ENCODE data around the gene YTHDF1.

Gene YTHDF1

GRCh38 chr20:63216041-63216848 is at the start of gene YTHDF1:
TSS of gene YTHDF1 (minus strand) at chr20:63216131. CDS start at chr20:63215892, 239 bp downstream.
- in situ Hi-C loops (cut with HindIII; ENCODE audit: low pct_unique_long_range_greater_than_20kb, low sequenced_read_pairs) = no loop called here
- TF ChIP-seq JUND (IDR thresholded peaks at IDR 0.05; ENCODE audit: low read depth) = no peak
- DNase-seq (ENCODE audit: low read depth in 1 of 2, low spot score in 1 of 2) = peak; percentile 98

- TF ChIP-seq JUND (IDR thresholded peaks at IDR 0.05; ENCODE audit: low read depth) = no peak
- in situ Hi-C loops (cut with HindIII; ENCODE audit: low pct_unique_long_range_greater_than_20kb, low sequenced_read_pairs) = no loop called here
- no peak for DNase-seq (ENCODE audit: low read depth in 1 of 2, low spot score in 1 of 2)
Observed at GRCh38 chr20:63264519-63264918, 48.6 kb upstream of the YTHDF1 start.

DNA sequence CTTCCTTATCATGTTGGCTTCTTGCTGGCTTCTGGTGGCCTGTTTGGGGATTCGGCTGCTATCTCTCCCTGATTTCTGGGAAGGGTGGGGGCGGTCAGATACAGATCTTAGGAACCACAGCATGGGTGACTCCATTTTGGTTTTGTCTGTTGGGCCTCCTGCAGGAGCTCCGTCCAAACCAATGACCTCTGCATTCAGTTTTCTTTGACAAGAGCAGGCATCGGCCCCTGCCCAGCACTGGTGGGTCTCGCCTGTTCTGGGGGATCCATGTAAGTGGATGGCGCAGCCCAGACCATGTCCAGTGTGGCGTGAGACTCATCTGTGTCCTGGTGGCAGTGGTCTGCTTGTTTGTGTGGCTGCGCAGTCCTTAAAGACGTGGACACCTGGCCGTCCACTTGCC is 48.1 kb upstream of the YTHDF1 start:
- in situ Hi-C loops (cut with HindIII; ENCODE audit: low pct_unique_long_range_greater_than_20kb, low sequenced_read_pairs) = no loop called here
- no peak for TF ChIP-seq JUND (IDR thresholded peaks at IDR 0.05; ENCODE audit: low read depth)
- no peak for DNase-seq (ENCODE audit: low read depth in 1 of 2, low spot score in 1 of 2)

GRCh38 chr20:63262836-63263235 is 46.9 kb upstream of the YTHDF1 start:
- in situ Hi-C loops (cut with HindIII; ENCODE audit: low pct_unique_long_range_greater_than_20kb, low sequenced_read_pairs) = no loop called here
- no peak for TF ChIP-seq JUND (IDR thresholded peaks at IDR 0.05; ENCODE audit: low read depth)
- no peak for DNase-seq (ENCODE audit: low read depth in 1 of 2, low spot score in 1 of 2)

- no peak for TF ChIP-seq JUND (IDR thresholded peaks at IDR 0.05; ENCODE audit: low read depth)
- in situ Hi-C loops (cut with HindIII; ENCODE audit: low pct_unique_long_range_greater_than_20kb, low sequenced_read_pairs) = no loop called here
- no peak for DNase-seq (ENCODE audit: low read depth in 1 of 2, low spot score in 1 of 2)
Observed at GRCh38 chr20:63261795-63262528, 46.0 kb upstream of the YTHDF1 start.

DNA sequence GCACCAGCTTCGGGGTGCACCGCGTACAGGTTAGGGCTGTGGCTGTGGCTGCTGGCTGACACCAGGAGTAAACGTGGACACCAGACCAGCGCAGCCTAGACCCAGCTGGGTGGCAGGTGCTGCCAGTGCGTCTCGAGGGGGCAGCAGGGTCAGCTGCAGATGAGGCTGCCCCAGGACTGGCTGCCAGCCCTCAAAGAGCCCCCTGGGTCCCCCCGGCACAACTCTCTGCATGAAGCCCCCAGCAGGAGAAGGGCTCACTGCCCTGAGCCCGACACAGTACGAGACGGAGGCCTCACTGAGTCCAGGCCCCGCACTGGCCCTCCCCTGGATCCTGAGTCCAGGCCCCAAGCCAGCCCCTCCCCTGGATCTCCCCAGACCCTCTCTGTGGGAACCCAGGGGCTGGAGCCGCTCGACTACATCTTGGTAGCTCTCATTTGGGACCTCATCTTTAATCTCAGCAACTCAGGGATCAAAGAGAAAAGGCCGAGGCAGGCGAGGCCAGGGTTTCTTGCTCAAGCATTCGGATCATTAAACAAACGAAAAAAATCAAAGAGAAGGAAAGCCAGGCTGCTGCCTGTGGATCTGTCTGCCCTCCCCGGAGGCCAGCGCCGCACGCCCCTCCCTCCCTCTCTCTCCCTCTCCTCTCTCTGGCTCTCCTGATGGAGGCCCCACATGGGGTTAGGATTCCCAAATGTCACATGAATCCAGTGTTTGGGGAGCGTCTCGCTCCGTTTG is 45.3 kb upstream of the YTHDF1 start:
- DNase-seq (ENCODE audit: low read depth in 1 of 2, low spot score in 1 of 2) = no peak
- in situ Hi-C loops (cut with HindIII; ENCODE audit: low pct_unique_long_range_greater_than_20kb, low sequenced_read_pairs) = no loop called here
- TF ChIP-seq JUND (IDR thresholded peaks at IDR 0.05; ENCODE audit: low read depth) = no peak

GRCh38 chr20:63260521-63260920 is 44.6 kb upstream of the YTHDF1 start:
- TF ChIP-seq JUND (IDR thresholded peaks at IDR 0.05; ENCODE audit: low read depth) = no peak
- in situ Hi-C loops (cut with HindIII; ENCODE audit: low pct_unique_long_range_greater_than_20kb, low sequenced_read_pairs) = no loop called here
- no peak for DNase-seq (ENCODE audit: low read depth in 1 of 2, low spot score in 1 of 2)

GRCh38 chr20:63259734-63260460 is 44.0 kb upstream of the YTHDF1 start:
- TF ChIP-seq JUND (IDR thresholded peaks at IDR 0.05; ENCODE audit: low read depth) = no peak
- no peak for DNase-seq (ENCODE audit: low read depth in 1 of 2, low spot score in 1 of 2)
- in situ Hi-C loops (cut with HindIII; ENCODE audit: low pct_unique_long_range_greater_than_20kb, low sequenced_read_pairs) = no loop called here

- in situ Hi-C loops (cut with HindIII; ENCODE audit: low pct_unique_long_range_greater_than_20kb, low sequenced_read_pairs) = no loop called here
- TF ChIP-seq JUND (IDR thresholded peaks at IDR 0.05; ENCODE audit: low read depth) = no peak
- no peak for DNase-seq (ENCODE audit: low read depth in 1 of 2, low spot score in 1 of 2)
Observed at GRCh38 chr20:63258781-63259180, 42.9 kb upstream of the YTHDF1 start.

DNA sequence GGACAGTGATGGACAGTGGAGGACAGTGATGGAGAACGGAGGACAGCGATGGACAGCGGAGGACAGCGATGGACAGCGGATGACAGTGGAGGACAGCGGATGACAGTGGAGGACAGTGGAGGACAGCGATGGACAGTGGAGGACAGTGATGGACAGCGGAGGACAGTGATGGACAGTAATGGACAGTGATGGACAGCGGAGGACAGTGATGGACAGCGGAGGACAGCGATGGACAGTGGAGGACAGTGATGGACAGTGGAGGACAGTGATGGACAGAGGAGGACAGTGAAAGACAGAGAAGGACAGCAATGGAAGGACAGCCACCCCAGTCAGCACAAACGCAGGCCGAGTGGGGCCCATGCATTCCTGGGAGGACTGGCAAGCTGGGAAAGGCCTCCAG is 41.7 kb upstream of the YTHDF1 start:
- no peak for TF ChIP-seq JUND (IDR thresholded peaks at IDR 0.05; ENCODE audit: low read depth)
- DNase-seq (ENCODE audit: low read depth in 1 of 2, low spot score in 1 of 2) = no peak
- in situ Hi-C loops (cut with HindIII; ENCODE audit: low pct_unique_long_range_greater_than_20kb, low sequenced_read_pairs) = no loop called here

- no peak for DNase-seq (ENCODE audit: low read depth in 1 of 2, low spot score in 1 of 2)
- in situ Hi-C loops (cut with HindIII; ENCODE audit: low pct_unique_long_range_greater_than_20kb, low sequenced_read_pairs) = no loop called here
- no peak for TF ChIP-seq JUND (IDR thresholded peaks at IDR 0.05; ENCODE audit: low read depth)
Observed at GRCh38 chr20:63256954-63257353, 41.0 kb upstream of the YTHDF1 start.

Measured in T47D (cell line).